ENCODE measurements around the gene PCDH19. TPM values are rescaled to one million over a fixed set of nuclear protein-coding genes. Genes with fewer than 3 reads are reported as not detected.

PCDH19 gene
- total RNA-seq, 1 donor from 2014 or later, result 0.27 TPM

GRCh38 chrX:100407147-100407783 is 2.8 kb downstream of the PCDH19 start:
- TF ChIP-seq, protein P1, sequence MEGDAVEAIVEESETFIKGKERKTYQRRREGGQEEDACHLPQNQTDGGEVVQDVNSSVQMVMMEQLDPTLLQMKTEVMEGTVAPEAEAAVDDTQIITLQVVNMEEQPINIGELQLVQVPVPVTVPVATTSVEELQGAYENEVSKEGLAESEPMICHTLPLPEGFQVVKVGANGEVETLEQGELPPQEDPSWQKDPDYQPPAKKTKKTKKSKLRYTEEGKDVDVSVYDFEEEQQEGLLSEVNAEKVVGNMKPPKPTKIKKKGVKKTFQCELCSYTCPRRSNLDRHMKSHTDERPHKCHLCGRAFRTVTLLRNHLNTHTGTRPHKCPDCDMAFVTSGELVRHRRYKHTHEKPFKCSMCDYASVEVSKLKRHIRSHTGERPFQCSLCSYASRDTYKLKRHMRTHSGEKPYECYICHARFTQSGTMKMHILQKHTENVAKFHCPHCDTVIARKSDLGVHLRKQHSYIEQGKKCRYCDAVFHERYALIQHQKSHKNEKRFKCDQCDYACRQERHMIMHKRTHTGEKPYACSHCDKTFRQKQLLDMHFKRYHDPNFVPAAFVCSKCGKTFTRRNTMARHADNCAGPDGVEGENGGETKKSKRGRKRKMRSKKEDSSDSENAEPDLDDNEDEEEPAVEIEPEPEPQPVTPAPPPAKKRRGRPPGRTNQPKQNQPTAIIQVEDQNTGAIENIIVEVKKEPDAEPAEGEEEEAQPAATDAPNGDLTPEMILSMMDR (IDR thresholded peaks at IDR 0.05), result no peak
- no peaks in the 10 kb centered on the region for H3K9me3 ChIP-seq
- DNase-seq (no peak), ATAC-seq (no peak)
- H3K27ac ChIP-seq, result no peak overlapping the region
- H3K4me3 ChIP-seq, result no peak overlapping the region
- no peaks in the 10 kb centered on the region for H3K4me1 ChIP-seq
- H3K36me3 ChIP-seq, result no peaks in the 10 kb centered on the region
- intact Hi-C loops (cut with DNase I), result no loop called here
- peaks cover 48% of the 10 kb centered on the region for H3K27me3 ChIP-seq (ENCODE audit: low read depth)

- no peak for DNase-seq
- Histone ChIP-seq H3K36me3 (no peaks in the 10 kb centered on the region), H3K4me1 (no peaks in the 10 kb centered on the region), H3K27ac (no peak overlapping the region), H3K9me3 (no peaks in the 10 kb centered on the region), H3K4me3 (no peak overlapping the region), H3K27me3 (ENCODE audit: low read depth) (peaks cover 35% of the 10 kb centered on the region)
- TF ChIP-seq, protein P1 (IDR thresholded peaks at IDR 0.05), result no peak
- intact Hi-C loops (cut with DNase I), result no loop called here
- no peak for ATAC-seq
Observed at GRCh38 chrX:100405424-100405823, 4.6 kb downstream of the PCDH19 start.

GRCh38 chrX:100404851-100405250 is 5.2 kb downstream of the PCDH19 start:
- ATAC-seq (no peak), DNase-seq (no peak)
- no peaks in the 10 kb centered on the region for H3K4me1 ChIP-seq
- no peaks in the 10 kb centered on the region for H3K9me3 ChIP-seq
- TF ChIP-seq, protein P1 (IDR thresholded peaks at IDR 0.05), result no peak
- peaks cover 30% of the 10 kb centered on the region for H3K27me3 ChIP-seq (ENCODE audit: low read depth)
- intact Hi-C loops (cut with DNase I), result no loop called here
- no peak overlapping the region for H3K4me3 ChIP-seq
- no peaks in the 10 kb centered on the region for H3K36me3 ChIP-seq
- H3K27ac ChIP-seq, result no peak overlapping the region

DNA sequence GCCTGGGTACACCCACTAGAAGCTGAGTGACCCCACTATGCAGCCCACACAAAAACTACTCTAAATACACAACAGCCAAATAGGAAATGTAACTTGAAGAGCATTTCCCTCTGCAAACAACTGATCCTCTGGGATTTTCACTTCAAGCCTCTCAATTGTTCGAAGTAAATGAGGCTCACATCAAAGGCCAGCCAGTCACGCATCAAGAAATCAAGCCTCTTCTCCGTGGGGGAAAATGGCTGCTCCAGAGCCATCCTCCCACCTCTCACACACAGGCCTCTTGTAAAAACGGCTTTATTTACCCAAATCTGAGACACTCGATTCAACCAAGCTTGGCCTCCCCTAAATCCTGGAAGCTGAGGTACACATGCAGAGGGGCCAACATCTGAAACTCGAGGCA is 14.3 kb downstream of the PCDH19 start:
- TF ChIP-seq, protein P1 (IDR thresholded peaks at IDR 0.05), result no peak
- DNase-seq (no peak), ATAC-seq (no peak)
- Histone ChIP-seq H3K9me3 (no peaks in the 10 kb centered on the region), H3K4me1 (no peaks in the 10 kb centered on the region), H3K27ac (no peak overlapping the region), H3K4me3 (no peak overlapping the region), H3K36me3 (no peaks in the 10 kb centered on the region), H3K27me3 (ENCODE audit: low read depth) (no peaks in the 10 kb centered on the region)
- intact Hi-C loops (cut with DNase I), result no loop called here

DNA sequence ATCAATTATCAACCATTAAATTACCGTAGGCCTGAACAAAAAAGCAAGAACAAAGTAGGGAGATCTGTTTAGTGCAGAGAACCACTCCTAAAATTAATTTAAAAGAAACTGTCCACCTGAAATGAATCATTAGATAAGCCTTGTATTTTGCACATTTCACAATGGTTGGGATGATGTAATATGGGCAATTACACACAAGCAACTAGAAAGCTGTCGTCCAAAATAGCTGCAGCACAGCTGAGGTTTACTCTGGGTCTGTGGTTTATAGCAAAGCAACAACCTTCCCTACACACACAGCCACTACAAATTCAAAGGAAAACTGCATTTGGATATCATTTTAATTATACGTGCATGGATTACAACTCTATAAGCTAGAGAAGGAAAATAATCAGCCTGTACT is 28.5 kb downstream of the PCDH19 start:
- Histone ChIP-seq H3K36me3 (no peaks in the 10 kb centered on the region), H3K27me3 (ENCODE audit: low read depth) (no peaks in the 10 kb centered on the region), H3K4me3 (no peak overlapping the region), H3K9me3 (no peaks in the 10 kb centered on the region), H3K27ac (no peak overlapping the region), H3K4me1 (no peaks in the 10 kb centered on the region)
- ATAC-seq (no peak), DNase-seq (no peak)
- TF ChIP-seq, protein P1 (IDR thresholded peaks at IDR 0.05), result no peak
- intact Hi-C loops (cut with DNase I), result no loop called here
